Epithelial cell of esophagus (primary cell): Measurements from ENCODE around the gene SMS.

Experiments
- DNase-seq: peaks from one replicate; pipeline ENCODE4 v3.0.0; 2010; ENCODE audit warnings: low read depth
- H3K4me3 ChIP-seq: 2 replicates; pipeline ENCODE4 v1.5.1; 2011; ENCODE audit warnings: mild to moderate bottlenecking, low read length, control low read depth
- TF ChIP-seq, protein P1 (sequence below): IDR thresholded peaks from 2 replicates; pipeline ENCODE4 v1.5.1; 2011; ENCODE audit warnings: low read depth, mild to moderate bottlenecking, low read length, control low read depth, inconsistent platforms; ENCODE audit not compliant: insufficient read depth; ENCODE audit errors: missing control alignments

SMS gene

DNA sequence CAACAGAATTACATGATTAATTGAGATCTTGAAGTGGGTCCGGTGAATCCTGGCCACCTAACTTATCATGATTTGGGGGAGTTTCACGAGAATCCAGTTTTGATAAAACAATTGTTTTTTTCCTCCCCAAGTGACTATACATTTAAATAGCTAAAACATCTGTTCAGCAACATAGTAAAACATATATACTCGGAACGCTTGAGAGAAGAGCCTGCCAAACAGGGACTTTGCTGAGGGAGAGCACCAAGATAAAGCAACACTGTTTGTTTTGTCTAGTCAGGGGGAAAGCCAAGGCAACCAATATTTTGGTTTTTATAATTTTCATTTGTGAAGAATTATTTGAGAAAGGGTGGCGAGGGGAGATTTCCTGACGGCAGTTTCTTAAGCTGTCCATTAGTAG lies 92.0 kb downstream of the SMS start:
- TF ChIP-seq, protein P1, sequence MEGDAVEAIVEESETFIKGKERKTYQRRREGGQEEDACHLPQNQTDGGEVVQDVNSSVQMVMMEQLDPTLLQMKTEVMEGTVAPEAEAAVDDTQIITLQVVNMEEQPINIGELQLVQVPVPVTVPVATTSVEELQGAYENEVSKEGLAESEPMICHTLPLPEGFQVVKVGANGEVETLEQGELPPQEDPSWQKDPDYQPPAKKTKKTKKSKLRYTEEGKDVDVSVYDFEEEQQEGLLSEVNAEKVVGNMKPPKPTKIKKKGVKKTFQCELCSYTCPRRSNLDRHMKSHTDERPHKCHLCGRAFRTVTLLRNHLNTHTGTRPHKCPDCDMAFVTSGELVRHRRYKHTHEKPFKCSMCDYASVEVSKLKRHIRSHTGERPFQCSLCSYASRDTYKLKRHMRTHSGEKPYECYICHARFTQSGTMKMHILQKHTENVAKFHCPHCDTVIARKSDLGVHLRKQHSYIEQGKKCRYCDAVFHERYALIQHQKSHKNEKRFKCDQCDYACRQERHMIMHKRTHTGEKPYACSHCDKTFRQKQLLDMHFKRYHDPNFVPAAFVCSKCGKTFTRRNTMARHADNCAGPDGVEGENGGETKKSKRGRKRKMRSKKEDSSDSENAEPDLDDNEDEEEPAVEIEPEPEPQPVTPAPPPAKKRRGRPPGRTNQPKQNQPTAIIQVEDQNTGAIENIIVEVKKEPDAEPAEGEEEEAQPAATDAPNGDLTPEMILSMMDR, result no peak
- DNase-seq, result no peak
- no peak overlapping the region for H3K4me3 ChIP-seq

- H3K4me3 ChIP-seq, result no peak overlapping the region
- DNase-seq, result no peak
- TF ChIP-seq, protein P1, result no peak
These were observed 93.3 kb downstream of the SMS start for GRCh38 chrX:22033818-22034217.

GRCh38 chrX:22035236-22035635 lies 94.7 kb downstream of the SMS start:
- no peak for DNase-seq
- TF ChIP-seq, protein P1, result no peak
- no peak overlapping the region for H3K4me3 ChIP-seq

- TF ChIP-seq, protein P1, result no peak
- no peak for DNase-seq
- no peak overlapping the region for H3K4me3 ChIP-seq
These were observed 96.7 kb downstream of the SMS start for GRCh38 chrX:22037225-22037624.

GRCh38 chrX:22037911-22038537 lies 97.5 kb downstream of the SMS start:
- no peak overlapping the region for H3K4me3 ChIP-seq
- no peak for DNase-seq
- TF ChIP-seq, protein P1, result no peak

DNA sequence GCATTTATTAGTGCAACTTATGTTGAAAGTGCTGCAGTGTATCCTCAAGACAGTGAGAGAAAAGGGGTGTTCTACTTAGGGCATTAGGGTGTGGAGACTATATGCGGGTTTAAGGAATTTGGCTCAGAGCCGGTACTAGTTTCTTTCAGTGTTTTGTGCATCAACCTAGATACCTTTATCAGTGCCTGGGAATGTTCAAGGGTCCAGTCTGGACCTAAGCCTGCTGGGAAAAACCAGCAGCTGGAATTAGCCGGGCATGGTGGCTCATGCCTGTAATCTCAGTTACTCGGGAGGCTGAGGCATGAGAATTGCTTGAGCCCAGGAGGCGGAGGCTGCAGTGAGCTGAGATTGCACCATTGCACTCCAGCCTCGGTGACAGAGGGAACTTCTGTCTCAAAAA lies 99.0 kb downstream of the SMS start:
- TF ChIP-seq, protein P1, result no peak
- DNase-seq, result no peak
- H3K4me3 ChIP-seq, result no peak overlapping the region

- H3K4me3 ChIP-seq, result no peak overlapping the region
- DNase-seq, result no peak
- TF ChIP-seq, protein P1, result no peak
These were observed 99.7 kb downstream of the SMS start for GRCh38 chrX:22040184-22040583.
